ENCODE results near the gene MMS22L.

GRCh38 chr6:97275804-97276203, 7.2 kb downstream of the MMS22L start:
- TF ChIP-seq EZH2 (IDR thresholded peaks at IDR 0.05; ENCODE audit: borderline replicate concordance): no peak
- TF ChIP-seq, protein P1, sequence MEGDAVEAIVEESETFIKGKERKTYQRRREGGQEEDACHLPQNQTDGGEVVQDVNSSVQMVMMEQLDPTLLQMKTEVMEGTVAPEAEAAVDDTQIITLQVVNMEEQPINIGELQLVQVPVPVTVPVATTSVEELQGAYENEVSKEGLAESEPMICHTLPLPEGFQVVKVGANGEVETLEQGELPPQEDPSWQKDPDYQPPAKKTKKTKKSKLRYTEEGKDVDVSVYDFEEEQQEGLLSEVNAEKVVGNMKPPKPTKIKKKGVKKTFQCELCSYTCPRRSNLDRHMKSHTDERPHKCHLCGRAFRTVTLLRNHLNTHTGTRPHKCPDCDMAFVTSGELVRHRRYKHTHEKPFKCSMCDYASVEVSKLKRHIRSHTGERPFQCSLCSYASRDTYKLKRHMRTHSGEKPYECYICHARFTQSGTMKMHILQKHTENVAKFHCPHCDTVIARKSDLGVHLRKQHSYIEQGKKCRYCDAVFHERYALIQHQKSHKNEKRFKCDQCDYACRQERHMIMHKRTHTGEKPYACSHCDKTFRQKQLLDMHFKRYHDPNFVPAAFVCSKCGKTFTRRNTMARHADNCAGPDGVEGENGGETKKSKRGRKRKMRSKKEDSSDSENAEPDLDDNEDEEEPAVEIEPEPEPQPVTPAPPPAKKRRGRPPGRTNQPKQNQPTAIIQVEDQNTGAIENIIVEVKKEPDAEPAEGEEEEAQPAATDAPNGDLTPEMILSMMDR (IDR thresholded peaks at IDR 0.05; ENCODE audit: poor library complexity): no peak
